ENCODE results near the gene MRPL14.

Gene MRPL14

DNA sequence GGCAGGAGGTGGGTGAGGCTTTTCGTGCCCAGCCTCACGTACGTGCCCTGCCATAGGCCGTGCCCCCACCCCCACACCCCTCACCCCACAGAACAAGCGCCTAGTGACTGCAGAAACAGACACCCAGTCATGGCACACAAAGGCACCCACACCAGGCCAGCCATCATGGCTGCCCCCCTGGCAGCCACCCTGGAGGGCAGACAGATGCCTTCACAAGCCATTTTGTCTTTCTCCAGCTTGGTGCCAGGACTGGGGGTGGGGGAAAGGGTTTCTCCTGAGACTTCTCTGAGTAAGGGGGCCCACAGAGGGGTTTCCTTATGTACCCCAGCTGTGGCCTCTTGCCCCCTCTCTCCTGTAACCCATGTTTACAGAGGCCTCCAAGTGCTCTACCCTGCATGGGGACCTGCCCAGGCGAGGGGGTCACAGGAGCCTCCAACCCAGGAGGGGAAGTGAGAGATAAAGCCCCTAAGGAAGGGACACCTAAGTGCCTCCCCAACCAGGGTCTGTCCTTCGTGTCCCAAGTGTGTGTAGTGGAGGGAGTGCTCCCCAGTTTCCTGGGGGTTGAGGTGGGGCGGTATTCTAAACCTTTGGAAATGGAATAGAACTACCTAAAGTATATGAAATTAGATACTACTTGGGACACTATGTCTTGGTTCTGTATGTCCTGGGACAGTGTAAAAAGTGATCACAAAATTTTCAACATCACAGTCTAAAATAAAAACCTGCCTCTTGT, 49.9 kb downstream of the MRPL14 start:
- TF ChIP-seq, protein P1, sequence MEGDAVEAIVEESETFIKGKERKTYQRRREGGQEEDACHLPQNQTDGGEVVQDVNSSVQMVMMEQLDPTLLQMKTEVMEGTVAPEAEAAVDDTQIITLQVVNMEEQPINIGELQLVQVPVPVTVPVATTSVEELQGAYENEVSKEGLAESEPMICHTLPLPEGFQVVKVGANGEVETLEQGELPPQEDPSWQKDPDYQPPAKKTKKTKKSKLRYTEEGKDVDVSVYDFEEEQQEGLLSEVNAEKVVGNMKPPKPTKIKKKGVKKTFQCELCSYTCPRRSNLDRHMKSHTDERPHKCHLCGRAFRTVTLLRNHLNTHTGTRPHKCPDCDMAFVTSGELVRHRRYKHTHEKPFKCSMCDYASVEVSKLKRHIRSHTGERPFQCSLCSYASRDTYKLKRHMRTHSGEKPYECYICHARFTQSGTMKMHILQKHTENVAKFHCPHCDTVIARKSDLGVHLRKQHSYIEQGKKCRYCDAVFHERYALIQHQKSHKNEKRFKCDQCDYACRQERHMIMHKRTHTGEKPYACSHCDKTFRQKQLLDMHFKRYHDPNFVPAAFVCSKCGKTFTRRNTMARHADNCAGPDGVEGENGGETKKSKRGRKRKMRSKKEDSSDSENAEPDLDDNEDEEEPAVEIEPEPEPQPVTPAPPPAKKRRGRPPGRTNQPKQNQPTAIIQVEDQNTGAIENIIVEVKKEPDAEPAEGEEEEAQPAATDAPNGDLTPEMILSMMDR (conservative IDR thresholded peaks at IDR 0.05; ENCODE audit: low read depth, low read length), result no peak
- Histone ChIP-seq H3K4me3 (IDR thresholded peaks at IDR 0.05; ENCODE audit: insufficient read depth, low read depth, low read length) (no peak overlapping the region), H3K4me2 (no peak overlapping the region), H3K36me3 (ENCODE audit: insufficient read depth) (no peaks in the 10 kb centered on the region), H3K27ac (no peak overlapping the region), H3K79me2 (ENCODE audit: insufficient read depth, low read depth) (no peaks in the 10 kb centered on the region), H3K27me3 (ENCODE audit: insufficient read depth, low read depth) (no peaks in the 10 kb centered on the region), H3K4me1 (ENCODE audit: low read depth, poor library complexity, severe bottlenecking) (peaks cover 59% of the 10 kb centered on the region), H3K9ac (no peak overlapping the region), H4K20me1 (ENCODE audit: insufficient read depth) (no peaks in the 10 kb centered on the region), H2AFZ (ENCODE audit: low read depth) (no peak overlapping the region)

DNA sequence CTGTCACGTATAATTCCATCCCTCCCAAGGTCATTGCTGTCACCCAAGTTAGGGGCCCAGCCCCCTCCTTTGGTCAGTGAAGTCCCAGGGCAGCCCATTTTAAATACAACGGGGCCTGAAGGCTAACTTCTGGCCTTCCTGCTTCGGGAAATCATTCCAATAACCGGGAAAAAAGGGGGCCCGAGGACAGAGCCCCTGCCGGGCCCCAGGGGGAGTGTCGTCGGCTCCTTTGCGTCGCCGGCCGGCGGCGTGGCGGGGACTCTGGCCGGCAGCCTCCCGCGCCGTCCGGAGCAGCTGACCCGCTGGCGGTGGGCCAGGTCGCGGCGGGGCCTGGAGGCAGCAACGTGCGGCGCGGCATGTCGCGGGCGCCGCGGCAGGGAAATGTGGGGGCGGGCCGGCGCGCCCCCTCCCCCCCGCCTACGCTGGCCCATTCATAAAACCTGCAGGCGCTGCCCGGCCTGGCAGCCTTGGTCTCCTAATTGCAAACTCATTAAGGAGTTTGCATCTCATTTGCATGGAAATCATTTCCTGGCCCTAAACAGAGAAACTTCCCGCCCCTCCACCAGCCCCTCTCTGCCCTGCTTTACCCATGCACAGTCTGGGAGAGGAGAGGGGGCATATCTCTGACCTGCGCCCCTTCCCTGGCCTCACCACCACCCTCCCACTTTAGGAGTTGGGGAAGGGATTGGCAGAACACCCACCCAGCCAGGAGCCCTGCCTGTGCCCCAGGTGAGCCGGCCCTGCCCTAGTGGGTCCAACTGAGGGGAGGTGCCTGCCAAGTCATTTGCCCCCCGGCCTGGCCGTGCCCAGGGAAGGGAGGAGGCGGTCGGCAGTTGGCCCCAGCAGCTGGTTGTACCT, 50.7 kb downstream of the MRPL14 start:
- Histone ChIP-seq H2AFZ (ENCODE audit: low read depth) (no peak overlapping the region), H3K4me1 (ENCODE audit: low read depth, poor library complexity, severe bottlenecking) (peaks cover 53% of the 10 kb centered on the region), H3K9ac (no peak overlapping the region)

DNA sequence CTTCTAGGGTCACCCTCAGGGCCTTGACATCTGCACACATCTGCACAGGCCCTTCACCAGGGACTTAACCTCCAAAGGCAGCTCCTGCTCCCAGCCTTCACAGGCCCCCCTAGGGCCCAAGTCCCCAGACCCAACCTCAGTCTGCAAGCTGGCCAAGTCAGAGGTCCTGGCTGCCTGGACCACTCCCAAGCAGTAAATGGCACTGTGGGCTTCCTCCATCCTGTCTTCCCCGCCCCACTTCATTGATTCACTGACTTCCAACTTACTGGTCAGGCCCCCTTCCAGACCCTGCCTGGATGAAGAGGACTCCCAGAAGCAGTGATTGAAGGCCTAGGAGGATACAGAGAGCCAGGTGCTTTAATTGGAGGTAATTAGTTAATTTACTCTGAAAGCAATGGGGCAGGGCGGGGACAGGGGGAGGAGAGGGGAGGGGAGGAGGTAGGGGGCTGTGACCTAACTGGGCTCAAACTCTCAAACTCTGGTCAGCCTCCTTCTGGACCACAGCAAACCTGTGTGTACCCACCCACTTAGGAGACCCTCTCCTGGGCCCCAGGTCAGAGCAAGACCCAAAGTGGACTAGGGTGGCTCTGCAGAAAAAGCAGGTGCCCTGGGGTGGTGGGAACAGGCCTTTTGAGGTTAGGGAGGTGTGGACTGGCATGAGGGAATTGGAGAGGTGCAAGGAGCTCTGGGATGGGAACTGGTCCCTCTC, 51.5 kb downstream of the MRPL14 start:
- Histone ChIP-seq H4K20me1 (ENCODE audit: insufficient read depth) (no peaks in the 10 kb centered on the region), H3K4me3 (IDR thresholded peaks at IDR 0.05; ENCODE audit: insufficient read depth, low read depth, low read length) (no peak overlapping the region), H3K36me3 (ENCODE audit: insufficient read depth) (no peaks in the 10 kb centered on the region), H3K4me1 (ENCODE audit: low read depth, poor library complexity, severe bottlenecking) (peaks cover 45% of the 10 kb centered on the region), H3K79me2 (ENCODE audit: insufficient read depth, low read depth) (no peaks in the 10 kb centered on the region), H3K27me3 (ENCODE audit: insufficient read depth, low read depth) (no peaks in the 10 kb centered on the region), H3K9ac (no peak overlapping the region), H3K27ac (no peak overlapping the region), H3K4me2 (no peak overlapping the region), H2AFZ (ENCODE audit: low read depth) (no peak overlapping the region)
- TF ChIP-seq, protein P1 (conservative IDR thresholded peaks at IDR 0.05; ENCODE audit: low read depth, low read length), result no peak

More for the DNA sequence above, 50.7 kb downstream of the MRPL14 start:
- Histone ChIP-seq H4K20me1 (ENCODE audit: insufficient read depth) (no peaks in the 10 kb centered on the region), H3K4me3 (IDR thresholded peaks at IDR 0.05; ENCODE audit: insufficient read depth, low read depth, low read length) (no peak overlapping the region), H3K4me2 (no peak overlapping the region), H3K27ac (no peak overlapping the region), H3K36me3 (ENCODE audit: insufficient read depth) (no peaks in the 10 kb centered on the region), H3K27me3 (ENCODE audit: insufficient read depth, low read depth) (no peaks in the 10 kb centered on the region), H3K79me2 (ENCODE audit: insufficient read depth, low read depth) (no peaks in the 10 kb centered on the region)
- TF ChIP-seq, protein P1 (conservative IDR thresholded peaks at IDR 0.05; ENCODE audit: low read depth, low read length), result no peak

DNA sequence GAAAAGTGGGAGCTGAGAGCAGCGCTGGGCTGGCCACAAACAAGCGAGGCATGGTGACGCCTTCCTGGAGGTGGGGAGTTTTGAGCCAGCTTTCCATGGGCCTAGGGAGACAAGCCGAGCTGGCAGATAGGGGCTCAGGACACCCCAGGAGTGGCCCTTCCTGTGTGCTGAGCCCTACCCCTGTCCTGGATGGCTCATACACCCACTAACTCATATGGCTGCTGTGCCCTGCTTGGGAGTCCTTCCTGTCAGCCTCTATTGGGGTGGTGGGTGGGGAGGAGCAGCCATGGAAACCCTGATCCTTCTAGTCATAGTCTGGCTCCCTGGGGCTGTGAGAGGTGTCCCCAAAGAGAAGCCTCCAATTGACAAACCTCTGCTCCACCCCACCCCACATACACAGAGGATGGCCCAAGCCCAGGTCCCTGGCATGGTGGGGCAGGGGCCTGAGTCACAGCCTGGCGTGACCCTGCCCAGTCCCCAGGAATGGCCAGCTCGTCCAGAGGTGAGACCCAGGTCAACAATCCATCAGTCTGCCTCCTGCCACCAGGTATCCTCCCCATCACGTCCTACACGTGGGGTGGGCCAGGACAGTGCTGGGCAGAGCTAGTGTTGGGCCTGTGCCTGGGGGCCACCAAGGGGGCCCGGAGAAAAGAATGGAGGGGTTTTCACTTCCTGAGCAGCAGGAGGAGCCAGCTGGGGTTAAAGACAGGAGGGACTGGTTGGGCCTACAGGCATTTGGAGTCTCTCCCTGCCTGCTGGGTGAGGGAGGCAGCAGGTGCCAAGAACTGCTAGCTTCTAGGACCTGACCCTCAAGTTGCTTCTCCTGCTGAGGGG, 52.2 kb downstream of the MRPL14 start:
- Histone ChIP-seq H3K27me3 (ENCODE audit: insufficient read depth, low read depth) (no peaks in the 10 kb centered on the region), H3K36me3 (ENCODE audit: insufficient read depth) (no peaks in the 10 kb centered on the region), H3K4me3 (IDR thresholded peaks at IDR 0.05; ENCODE audit: insufficient read depth, low read depth, low read length) (no peak overlapping the region), H3K4me1 (ENCODE audit: low read depth, poor library complexity, severe bottlenecking) (peaks cover 37% of the 10 kb centered on the region), H4K20me1 (ENCODE audit: insufficient read depth) (no peaks in the 10 kb centered on the region), H3K79me2 (ENCODE audit: insufficient read depth, low read depth) (no peaks in the 10 kb centered on the region), H3K4me2 (peak overlapping the region; percentile 99; the same call in 1 of the 2 replicates), H3K27ac (no peak overlapping the region), H3K9ac (no peak overlapping the region), H2AFZ (ENCODE audit: low read depth) (peak overlapping the region; percentile 96; the same call in 1 of the 2 replicates)
- TF ChIP-seq, protein P1 (conservative IDR thresholded peaks at IDR 0.05; ENCODE audit: low read depth, low read length), result peak; percentile 64; the same call in 1 of the 2 replicates

All from KMS-11 (cell line).